Measurements from ENCODE around the gene SEMA5B.

Gene SEMA5B

GRCh38 chr3:122969585-122970469, 57.7 kb downstream of the SEMA5B start:
- no peak for DNase-seq

GRCh38 chr3:122967765-122968164, 59.8 kb downstream of the SEMA5B start:
- no peak for DNase-seq

- DNase-seq, result no peak
Measured at GRCh38 chr3:122967356-122967755, 60.2 kb downstream of the SEMA5B start.

- DNase-seq, result no peak
Measured at GRCh38 chr3:122966045-122966444, 61.5 kb downstream of the SEMA5B start.

DNA sequence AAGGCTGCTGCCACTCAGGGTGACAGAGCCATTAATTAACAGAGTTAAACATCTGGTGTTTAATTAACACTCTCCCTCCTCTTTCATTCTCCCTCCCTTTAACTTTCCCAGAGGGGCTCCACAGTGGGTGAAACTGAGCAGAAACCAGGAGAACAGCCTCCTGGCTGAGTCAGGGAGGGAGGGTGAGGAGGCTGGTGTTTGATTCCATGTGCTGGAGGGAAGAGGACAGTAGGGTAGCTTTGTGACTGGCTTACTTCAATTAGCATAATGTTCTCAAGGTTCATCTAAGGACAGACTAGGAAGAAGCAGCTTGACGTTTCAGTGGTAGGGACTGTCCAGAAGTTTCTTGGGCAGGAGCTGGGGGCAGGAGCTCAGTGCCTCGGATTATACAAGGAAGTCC, 62.8 kb downstream of the SEMA5B start:
- DNase-seq, result no peak

DNA sequence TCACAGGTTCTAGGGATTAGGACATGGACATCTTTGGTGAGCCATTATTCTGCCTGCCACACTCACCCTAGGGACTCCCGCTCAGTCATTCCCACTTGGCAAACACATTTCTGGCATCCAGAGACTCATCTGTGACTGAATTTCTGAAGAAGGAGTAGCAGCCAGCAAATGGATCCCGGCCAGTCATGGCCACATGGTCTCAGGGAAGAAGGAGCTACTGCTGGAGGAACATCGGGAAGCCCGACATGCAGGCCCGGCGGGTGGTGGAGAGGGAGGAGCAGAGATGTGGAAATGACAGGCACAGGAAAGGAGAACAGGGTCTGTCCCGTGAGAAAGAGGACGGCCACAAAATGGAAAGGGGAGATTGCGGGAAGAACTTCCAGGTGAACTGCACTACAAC, 65.4 kb downstream of the SEMA5B start:
- no peak for DNase-seq

GRCh38 chr3:122961146-122961545, 66.4 kb downstream of the SEMA5B start:
- DNase-seq, result no peak

DNA sequence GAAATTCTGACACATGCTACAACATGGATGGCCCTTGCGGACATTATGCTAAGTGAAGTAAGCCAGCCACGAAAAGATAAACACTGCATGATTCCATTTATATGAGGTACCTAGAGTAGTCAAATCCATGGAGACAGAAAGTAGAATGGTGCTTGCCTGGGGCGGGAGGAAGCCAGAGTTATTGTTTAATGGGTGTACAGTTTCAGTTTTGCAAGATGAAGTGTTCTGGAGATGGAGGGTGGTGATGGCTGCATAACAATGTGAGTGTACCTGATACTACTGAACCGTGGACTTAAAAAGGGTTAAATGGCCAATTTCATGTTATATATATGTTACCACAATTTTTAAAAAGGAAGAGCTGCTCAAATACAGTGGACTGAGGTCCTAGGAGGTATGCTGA, 66.9 kb downstream of the SEMA5B start:
- no peak for DNase-seq

DNA sequence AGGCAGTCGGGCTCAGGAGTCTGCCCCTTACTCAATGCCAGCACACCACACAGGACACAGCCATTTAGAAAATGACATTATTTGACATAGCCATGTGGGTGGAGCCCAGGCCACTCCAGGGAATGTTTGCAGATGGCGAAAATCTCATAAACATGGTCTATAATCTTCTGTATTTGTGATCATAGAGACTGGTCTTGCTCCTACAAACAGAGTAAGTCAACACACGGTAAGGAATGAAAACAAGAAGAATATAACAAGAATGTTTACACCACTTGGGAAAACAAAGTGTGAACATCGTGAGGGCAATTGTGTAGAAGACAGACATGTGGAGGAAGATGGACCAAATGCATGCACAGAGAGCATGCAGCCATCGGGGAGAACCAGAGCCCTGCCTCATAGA, 68.2 kb downstream of the SEMA5B start:
- no peak for DNase-seq

DNA sequence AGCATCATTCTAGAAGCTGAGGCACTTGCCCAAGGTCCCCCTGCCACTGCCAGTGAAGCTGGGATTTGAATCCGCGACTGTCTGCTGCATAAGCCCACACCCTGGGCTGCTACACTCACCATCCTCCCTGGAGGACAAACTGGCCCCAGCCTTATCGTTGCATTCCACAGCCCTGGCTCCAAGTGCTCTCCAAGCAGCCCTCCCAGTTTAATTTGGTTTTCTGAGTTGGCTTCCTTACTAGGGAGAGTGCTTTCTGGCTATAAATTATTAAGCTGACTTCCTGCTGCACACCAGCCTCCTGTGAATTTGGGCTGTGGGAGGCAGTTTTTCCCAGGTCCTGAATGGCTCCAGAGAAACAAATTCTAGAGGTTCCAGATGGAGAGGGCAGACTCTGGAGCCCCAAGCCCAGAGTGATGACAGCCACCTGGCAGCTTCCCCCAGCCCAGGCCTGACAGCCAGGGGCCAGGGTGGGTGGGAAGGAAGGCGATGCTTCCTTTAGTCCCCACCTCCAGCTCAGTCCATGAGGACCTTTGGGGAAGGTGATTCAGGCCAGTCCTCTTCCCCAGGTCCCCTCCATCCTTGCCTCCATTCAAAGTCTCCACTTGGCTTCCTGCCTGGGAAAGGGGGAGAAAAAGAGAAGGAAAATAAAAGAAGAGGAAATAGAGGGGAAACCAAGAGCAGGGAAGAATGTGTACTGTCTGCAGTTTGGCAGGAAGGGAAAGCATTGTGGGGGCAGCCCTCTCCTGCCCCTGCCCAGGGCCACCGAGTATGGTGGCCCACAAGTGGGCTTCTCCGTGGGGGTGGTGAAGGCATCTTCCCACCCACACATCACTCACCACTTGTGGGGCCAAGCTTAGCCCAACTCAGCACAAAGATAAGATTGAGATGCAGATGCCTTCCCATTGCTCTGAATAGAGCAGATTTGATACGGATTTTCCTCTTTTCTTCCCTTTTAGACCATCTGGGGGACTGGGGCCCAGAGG, 69.6 kb downstream of the SEMA5B start:
- no peak for DNase-seq

- DNase-seq, result no peak
Measured at GRCh38 chr3:122956693-122957455, 70.7 kb downstream of the SEMA5B start.

- no peak for DNase-seq
Measured at GRCh38 chr3:122955916-122956692, 71.5 kb downstream of the SEMA5B start.

DNA sequence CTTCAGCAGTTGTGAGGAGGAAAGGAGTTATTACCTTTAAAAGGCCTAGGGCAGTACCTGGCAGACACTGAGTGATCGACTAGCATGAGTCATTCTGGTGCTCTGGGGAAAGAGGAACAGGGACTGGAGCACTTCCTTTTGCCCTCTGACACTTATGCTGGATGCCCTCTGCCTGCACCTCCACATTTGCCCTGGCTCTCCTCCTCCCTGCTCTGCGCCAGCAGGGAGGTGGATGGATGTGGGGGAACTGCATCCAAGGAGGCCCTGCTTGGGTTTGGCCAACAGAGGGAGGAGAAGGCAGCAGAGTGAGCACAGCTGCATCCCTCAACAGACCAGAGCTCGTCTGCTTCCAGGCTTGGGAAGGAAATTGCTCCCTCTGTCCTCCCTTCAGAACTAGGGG, 75.0 kb downstream of the SEMA5B start:
- peak in 1 of 2 donors; percentile 36 for DNase-seq

DNA sequence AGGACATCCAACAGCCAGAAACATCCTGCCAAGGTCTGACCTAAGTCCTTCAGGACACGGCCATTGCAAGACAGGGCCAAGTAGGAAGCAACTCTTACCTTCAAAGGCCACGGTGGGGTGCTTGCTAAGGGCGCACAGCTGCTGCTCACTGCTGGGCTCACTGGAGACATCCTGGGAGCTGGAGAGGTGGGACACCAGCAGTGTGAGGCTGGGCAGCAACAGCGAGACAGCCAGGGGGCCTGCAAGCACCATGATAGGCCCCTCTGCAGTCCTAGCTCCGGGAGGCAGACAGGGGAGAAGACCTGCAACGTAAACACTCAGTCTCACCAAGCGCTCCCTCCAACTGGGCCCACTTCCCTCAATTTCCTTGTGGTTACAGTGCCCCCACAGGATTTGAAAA, 79.2 kb downstream of the SEMA5B start:
- no peak for DNase-seq

DNA sequence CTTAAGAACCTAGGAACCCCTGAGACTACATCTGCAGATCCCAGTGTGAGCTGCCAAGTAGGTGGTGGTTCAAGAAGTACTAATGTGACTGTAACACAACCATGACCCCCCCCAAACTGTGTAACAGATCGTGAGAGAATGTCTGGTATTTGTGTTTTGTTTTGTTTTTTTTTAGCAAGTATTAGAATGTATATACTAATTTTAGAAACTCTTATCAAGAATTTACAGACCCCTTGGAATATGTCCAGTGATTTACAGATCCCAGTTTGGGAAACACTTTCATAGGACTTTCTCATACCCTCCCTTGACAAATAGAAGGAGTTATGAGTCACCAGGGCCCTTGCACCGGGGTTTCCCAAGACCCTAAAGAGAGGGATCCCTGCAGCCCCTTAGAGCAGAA, 79.8 kb downstream of the SEMA5B start:
- no peak for DNase-seq

GRCh38 chr3:122947196-122947595, 80.4 kb downstream of the SEMA5B start:
- no peak for DNase-seq

GRCh38 chr3:122946185-122946584, 81.4 kb downstream of the SEMA5B start:
- no peak for DNase-seq

- no peak for DNase-seq
Measured at GRCh38 chr3:122945230-122945629, 82.3 kb downstream of the SEMA5B start.

GRCh38 chr3:122944671-122945161, 82.8 kb downstream of the SEMA5B start:
- DNase-seq, result no peak

DNA sequence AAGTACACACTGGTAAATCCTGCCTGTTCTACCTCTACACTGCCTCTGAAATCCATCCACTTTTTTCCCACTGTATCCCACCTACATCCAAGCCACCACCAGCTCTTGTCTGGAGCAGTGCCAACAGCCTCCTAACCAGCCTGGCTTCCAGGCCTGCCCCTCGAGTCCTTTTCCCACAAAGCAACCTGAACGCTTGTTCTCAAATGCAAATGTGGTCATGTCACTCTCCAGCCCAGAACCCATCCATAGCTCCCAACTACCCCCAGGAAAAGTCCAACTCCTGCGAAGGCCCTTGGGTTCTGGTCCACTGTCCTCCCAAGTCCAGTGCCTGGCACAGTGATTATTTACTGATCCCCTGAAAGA, 83.8 kb downstream of the SEMA5B start:
- DNase-seq, result no peak

GRCh38 chr3:122942937-122943827, 84.4 kb downstream of the SEMA5B start:
- no peak for DNase-seq

Data from CD4-positive, alpha-beta T cell treated with Interleukin-1 beta for 1 hour (primary cell).